ENCODE measurements around the gene SAMSN1. TPM values are rescaled to one million over a fixed set of nuclear protein-coding genes. Genes with fewer than 3 reads are reported as not detected.

Gene SAMSN1
- total RNA-seq, 2 donors from 2014 or later = 1.4 TPM; not detected in 1

GRCh38 chr21:14591377-14591776, 45.3 kb upstream of the SAMSN1 start:
- Histone ChIP-seq H3K4me3 (ENCODE audit: low read length) (no peak overlapping the region), H3K9me3 (ENCODE audit: control insufficient read depth, low read length) (peaks cover 7% of the 10 kb centered on the region), H3K27ac (ENCODE audit: low read depth, low read length) (no peak overlapping the region), H3K27me3 (ENCODE audit: control insufficient read depth, insufficient read depth, low read length, poor library complexity, severe bottlenecking) (no peaks in the 10 kb centered on the region), H3K4me1 (ENCODE audit: control insufficient read depth, insufficient read depth, low read length) (no peaks in the 10 kb centered on the region), H3K36me3 (ENCODE audit: control insufficient read depth, insufficient read depth, low read length) (no peaks in the 10 kb centered on the region), H3K9ac (ENCODE audit: extremely low read depth, low read length, poor library complexity, severe bottlenecking) (no peak overlapping the region)
- H3K9me3 Mint-ChIP-seq = peaks cover 15% of the 10 kb centered on the region
- TF ChIP-seq, protein P1, sequence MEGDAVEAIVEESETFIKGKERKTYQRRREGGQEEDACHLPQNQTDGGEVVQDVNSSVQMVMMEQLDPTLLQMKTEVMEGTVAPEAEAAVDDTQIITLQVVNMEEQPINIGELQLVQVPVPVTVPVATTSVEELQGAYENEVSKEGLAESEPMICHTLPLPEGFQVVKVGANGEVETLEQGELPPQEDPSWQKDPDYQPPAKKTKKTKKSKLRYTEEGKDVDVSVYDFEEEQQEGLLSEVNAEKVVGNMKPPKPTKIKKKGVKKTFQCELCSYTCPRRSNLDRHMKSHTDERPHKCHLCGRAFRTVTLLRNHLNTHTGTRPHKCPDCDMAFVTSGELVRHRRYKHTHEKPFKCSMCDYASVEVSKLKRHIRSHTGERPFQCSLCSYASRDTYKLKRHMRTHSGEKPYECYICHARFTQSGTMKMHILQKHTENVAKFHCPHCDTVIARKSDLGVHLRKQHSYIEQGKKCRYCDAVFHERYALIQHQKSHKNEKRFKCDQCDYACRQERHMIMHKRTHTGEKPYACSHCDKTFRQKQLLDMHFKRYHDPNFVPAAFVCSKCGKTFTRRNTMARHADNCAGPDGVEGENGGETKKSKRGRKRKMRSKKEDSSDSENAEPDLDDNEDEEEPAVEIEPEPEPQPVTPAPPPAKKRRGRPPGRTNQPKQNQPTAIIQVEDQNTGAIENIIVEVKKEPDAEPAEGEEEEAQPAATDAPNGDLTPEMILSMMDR (conservative IDR thresholded peaks at IDR 0.05) = no peak
- peaks cover 10% of the 10 kb centered on the region for H3K4me1 Mint-ChIP-seq
- H3K36me3 Mint-ChIP-seq (ENCODE audit: low read depth) = no peaks in the 10 kb centered on the region
- DNase-seq = no peak
- H3K27me3 Mint-ChIP-seq (ENCODE audit: insufficient read depth) = no peaks in the 10 kb centered on the region
- no peak overlapping the region for H3K4me3 Mint-ChIP-seq
- H3K27ac Mint-ChIP-seq = no peak overlapping the region

DNA sequence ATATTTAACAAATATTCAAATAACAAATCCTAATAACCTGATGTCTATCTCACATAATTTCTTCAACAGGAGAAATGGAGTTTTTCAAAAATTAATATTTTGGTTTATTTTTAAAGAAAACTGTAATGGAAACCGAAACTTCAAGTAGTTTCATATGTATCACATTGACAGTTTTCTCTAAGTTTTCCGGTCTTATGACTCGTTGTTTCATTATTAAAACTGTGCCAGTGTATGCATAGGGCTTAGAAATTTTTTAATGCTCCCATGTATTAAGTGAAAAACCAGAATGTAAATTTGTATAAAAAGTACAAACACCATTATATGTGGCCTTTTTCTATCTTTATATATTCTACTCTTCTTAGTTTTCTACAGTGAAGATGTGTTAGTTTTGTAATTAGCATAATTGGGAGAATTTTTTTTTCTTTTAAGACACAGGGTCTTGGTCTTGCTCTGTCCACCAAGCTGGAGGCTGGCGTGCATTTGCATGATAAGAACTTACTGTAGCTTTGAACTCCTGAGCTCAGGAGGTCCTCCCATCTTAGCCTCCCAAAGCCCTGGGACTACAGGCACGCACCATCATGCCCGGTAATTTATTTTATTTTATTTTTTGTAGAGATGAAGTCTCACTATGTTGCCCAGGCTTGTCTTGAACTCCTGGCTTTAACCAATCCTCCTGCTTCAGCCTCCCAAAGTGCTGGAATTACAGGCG, 43.9 kb upstream of the SAMSN1 start:
- Histone ChIP-seq H3K9me3 (ENCODE audit: control insufficient read depth, low read length) (no peaks in the 10 kb centered on the region), H3K27me3 (ENCODE audit: control insufficient read depth, insufficient read depth, low read length, poor library complexity, severe bottlenecking) (no peaks in the 10 kb centered on the region), H3K27ac (ENCODE audit: low read depth, low read length) (no peak overlapping the region), H3K9ac (ENCODE audit: extremely low read depth, low read length, poor library complexity, severe bottlenecking) (no peak overlapping the region), H3K36me3 (ENCODE audit: control insufficient read depth, insufficient read depth, low read length) (no peaks in the 10 kb centered on the region), H3K4me3 (ENCODE audit: low read length) (no peak overlapping the region), H3K4me1 (ENCODE audit: control insufficient read depth, insufficient read depth, low read length) (no peaks in the 10 kb centered on the region)
- 89 to 100% methylated on average over 2 to 4 of the region's 7 CpGs for WGBS, 2 experiments (ENCODE audit: insufficient coverage in 1 of 2, insufficient read length in 1 of 2)
- H3K36me3 Mint-ChIP-seq (ENCODE audit: low read depth) = no peaks in the 10 kb centered on the region
- no peak for DNase-seq
- TF ChIP-seq, protein P1 (conservative IDR thresholded peaks at IDR 0.05) = no peak
- no peaks in the 10 kb centered on the region for H3K27me3 Mint-ChIP-seq (ENCODE audit: insufficient read depth)
- H3K4me3 Mint-ChIP-seq = no peak overlapping the region
- peaks cover 9% of the 10 kb centered on the region for H3K9me3 Mint-ChIP-seq
- no peak overlapping the region for H3K27ac Mint-ChIP-seq
- peaks cover 10% of the 10 kb centered on the region for H3K4me1 Mint-ChIP-seq

DNA sequence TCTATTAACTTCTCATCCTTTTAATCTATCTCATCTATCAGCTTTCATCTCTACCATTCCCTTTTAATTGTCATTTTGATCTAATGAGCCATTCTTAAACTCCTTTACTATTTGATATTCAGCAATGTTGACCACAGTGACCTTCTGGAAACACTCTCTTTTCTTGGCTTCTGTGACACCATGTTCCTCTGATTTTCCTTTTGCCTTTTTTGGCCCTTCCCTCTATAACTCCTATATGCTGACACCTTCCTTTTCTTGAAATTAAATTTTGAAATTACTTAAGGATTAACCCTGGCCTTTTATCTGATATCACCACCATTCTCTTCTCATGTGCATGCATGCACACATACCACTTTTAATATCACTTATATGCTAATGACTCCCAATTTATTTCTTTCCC, 41.2 kb upstream of the SAMSN1 start:
- no peaks in the 10 kb centered on the region for H3K4me1 ChIP-seq (ENCODE audit: control insufficient read depth, insufficient read depth, low read length)
- Mint-ChIP-seq H3K4me1 (peaks cover 8% of the 10 kb centered on the region), H3K27ac (no peak overlapping the region), H3K4me3 (no peak overlapping the region), H3K9me3 (peaks cover 4% of the 10 kb centered on the region), H3K27me3 (ENCODE audit: insufficient read depth) (no peaks in the 10 kb centered on the region), H3K36me3 (ENCODE audit: low read depth) (no peaks in the 10 kb centered on the region)
- no peak overlapping the region for H3K4me3 ChIP-seq (ENCODE audit: low read length)
- H3K36me3 ChIP-seq (ENCODE audit: control insufficient read depth, insufficient read depth, low read length) = no peaks in the 10 kb centered on the region
- DNase-seq = no peak
- no peaks in the 10 kb centered on the region for H3K27me3 ChIP-seq (ENCODE audit: control insufficient read depth, insufficient read depth, low read length, poor library complexity, severe bottlenecking)
- H3K27ac ChIP-seq (ENCODE audit: low read depth, low read length) = no peak overlapping the region
- TF ChIP-seq, protein P1 (conservative IDR thresholded peaks at IDR 0.05) = no peak
- H3K9me3 ChIP-seq (ENCODE audit: control insufficient read depth, low read length) = no peaks in the 10 kb centered on the region
- no peak overlapping the region for H3K9ac ChIP-seq (ENCODE audit: extremely low read depth, low read length, poor library complexity, severe bottlenecking)
